Gastroesophageal sphincter (tissue), 3 donors: ENCODE results near the gene ADGRF3.

ENCODE experiments used
- POLR2AphosphoS5 ChIP-seq: sonication (generic); formaldehyde crosslinking; IDR thresholded peaks from one replicate; pipeline ENCODE4 v1.6.1; 2017; ENCODE audit warnings: antibody characterized with exemption
- TF ChIP-seq, protein P1 (sequence below), 4 experiments: fragments of 200-600 bp in 2 of 4; fragments of 450-650 bp in 2 of 4; sonication (generic) in 1 of 4; IDR thresholded peaks; one replicate each; pipeline ENCODE4 v1.5.1; 2017 to 2019; ENCODE audit warnings: antibody characterized with exemption in 4 of 4, mild to moderate bottlenecking in 2 of 4, moderate library complexity in 2 of 4

DNA sequence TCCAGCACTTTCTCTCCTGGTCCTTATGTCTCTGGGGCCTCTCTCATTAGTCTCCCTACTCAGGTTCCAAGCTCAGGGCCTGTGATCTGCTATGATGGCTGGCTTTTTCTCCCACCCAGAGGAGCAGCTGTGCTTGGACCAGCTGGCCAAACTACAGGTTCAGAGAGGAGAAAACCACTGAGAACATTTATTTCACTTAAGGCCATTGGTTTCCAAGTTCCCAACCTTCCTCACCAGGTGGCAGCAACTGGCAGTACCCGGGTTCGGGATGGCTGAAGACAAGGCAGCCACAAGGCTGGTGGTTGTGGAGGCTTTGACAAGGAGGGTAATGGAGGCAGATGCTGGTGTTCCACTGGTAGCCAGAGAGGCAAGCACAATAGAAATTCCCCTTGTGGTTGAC, 30.5 kb downstream of the ADGRF3 start:
- TF ChIP-seq POLR2AphosphoS5 = no peak
- TF ChIP-seq, protein P1, sequence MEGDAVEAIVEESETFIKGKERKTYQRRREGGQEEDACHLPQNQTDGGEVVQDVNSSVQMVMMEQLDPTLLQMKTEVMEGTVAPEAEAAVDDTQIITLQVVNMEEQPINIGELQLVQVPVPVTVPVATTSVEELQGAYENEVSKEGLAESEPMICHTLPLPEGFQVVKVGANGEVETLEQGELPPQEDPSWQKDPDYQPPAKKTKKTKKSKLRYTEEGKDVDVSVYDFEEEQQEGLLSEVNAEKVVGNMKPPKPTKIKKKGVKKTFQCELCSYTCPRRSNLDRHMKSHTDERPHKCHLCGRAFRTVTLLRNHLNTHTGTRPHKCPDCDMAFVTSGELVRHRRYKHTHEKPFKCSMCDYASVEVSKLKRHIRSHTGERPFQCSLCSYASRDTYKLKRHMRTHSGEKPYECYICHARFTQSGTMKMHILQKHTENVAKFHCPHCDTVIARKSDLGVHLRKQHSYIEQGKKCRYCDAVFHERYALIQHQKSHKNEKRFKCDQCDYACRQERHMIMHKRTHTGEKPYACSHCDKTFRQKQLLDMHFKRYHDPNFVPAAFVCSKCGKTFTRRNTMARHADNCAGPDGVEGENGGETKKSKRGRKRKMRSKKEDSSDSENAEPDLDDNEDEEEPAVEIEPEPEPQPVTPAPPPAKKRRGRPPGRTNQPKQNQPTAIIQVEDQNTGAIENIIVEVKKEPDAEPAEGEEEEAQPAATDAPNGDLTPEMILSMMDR (IDR thresholded peaks at IDR 0.05) = no peak
